GM23338 (cell line): Measurements from ENCODE around the gene NFIB.

Source experiments
- CTCF ChIP-seq, 2 experiments: fragments of 200-600 bp in 1 of 2; sonication (generic) in 1 of 2; conservative IDR thresholded peaks; 2 replicates each; pipeline versions ENCODE4 v1.5.1 to v1.6.1; 2016 to 2017; ENCODE audit warnings: antibody characterized with exemption in 2 of 2, low read depth in 2 of 2, mild to moderate bottlenecking in 2 of 2, moderate library complexity in 1 of 2
- EZH2 ChIP-seq: fragments of 200-600 bp; sonication (generic); IDR thresholded peaks from one replicate; pipeline ENCODE4 v1.8.0; 2017; ENCODE audit warnings: antibody characterized with exemption, mild to moderate bottlenecking, low read depth; ENCODE audit not compliant: unreplicated experiment
- POLR2AphosphoS5 ChIP-seq: IDR thresholded peaks from 2 replicates; pipeline ENCODE4 v1.6.1; 2016; ENCODE audit warnings: antibody characterized with exemption, low read depth
- REST ChIP-seq: IDR thresholded peaks from one replicate; pipeline ENCODE4 v1.6.1; 2018; ENCODE audit warnings: antibody characterized with exemption; ENCODE audit not compliant: unreplicated experiment

GRCh38 chr9:14340219-14340873 is 26.4 kb upstream of the NFIB start:
- TF ChIP-seq EZH2 (no peak), CTCF (conservative IDR thresholded peaks at IDR 0.05; ENCODE audit: low read depth in 2 of 2) (no peak), POLR2AphosphoS5 (no peak), REST (no peak)
